Dedifferentiated amniotic fluid mesenchymal stem cell (primary cell): ENCODE results near the gene PKP2.

Experiments
- DNase-seq: peaks from one replicate; pipeline ENCODE4 v3.0.0-alpha.2; 2016; ENCODE audit errors: extremely low spot score

Gene PKP2

GRCh38 chr12:32811686-32812392 is 84.7 kb downstream of the PKP2 start:
- no peak for DNase-seq

GRCh38 chr12:32809846-32810245 is 86.7 kb downstream of the PKP2 start:
- DNase-seq = no peak

GRCh38 chr12:32809196-32809595 is 87.4 kb downstream of the PKP2 start:
- DNase-seq = no peak

GRCh38 chr12:32804301-32804700 is 92.3 kb downstream of the PKP2 start:
- no peak for DNase-seq

- DNase-seq = no peak
Measured at GRCh38 chr12:32801269-32801980, 95.2 kb downstream of the PKP2 start.

- DNase-seq = no peak
Measured at GRCh38 chr12:32794281-32794680, 102.3 kb downstream of the PKP2 start.

- no peak for DNase-seq
Measured at GRCh38 chr12:32789916-32790315, 106.7 kb downstream of the PKP2 start.

GRCh38 chr12:32789446-32789845 is 107.1 kb downstream of the PKP2 start:
- no peak for DNase-seq

GRCh38 chr12:32788405-32788804 is 108.2 kb downstream of the PKP2 start:
- DNase-seq = no peak

GRCh38 chr12:32785557-32785956 is 111.0 kb downstream of the PKP2 start:
- no peak for DNase-seq

GRCh38 chr12:32783029-32783428 is 113.5 kb downstream of the PKP2 start:
- no peak for DNase-seq

GRCh38 chr12:32780071-32780470 is 116.5 kb downstream of the PKP2 start:
- DNase-seq = no peak

GRCh38 chr12:32777691-32778175 is 118.8 kb downstream of the PKP2 start:
- no peak for DNase-seq

- no peak for DNase-seq
Measured at GRCh38 chr12:32777159-32777558, 119.4 kb downstream of the PKP2 start.

- DNase-seq = no peak
Measured at GRCh38 chr12:32776258-32776657, 120.3 kb downstream of the PKP2 start.

- DNase-seq = no peak
Measured at GRCh38 chr12:32773691-32774090, 122.9 kb downstream of the PKP2 start.

- no peak for DNase-seq
Measured at GRCh38 chr12:32770141-32770540, 126.4 kb downstream of the PKP2 start.

- no peak for DNase-seq
Measured at GRCh38 chr12:32768518-32768917, 128.1 kb downstream of the PKP2 start.

GRCh38 chr12:32765906-32766305 is 130.7 kb downstream of the PKP2 start:
- no peak for DNase-seq

- no peak for DNase-seq
Measured at GRCh38 chr12:32761716-32762115, 134.9 kb downstream of the PKP2 start.

GRCh38 chr12:32757157-32757556 is 139.4 kb downstream of the PKP2 start:
- no peak for DNase-seq

GRCh38 chr12:32756476-32757066 is 140.0 kb downstream of the PKP2 start:
- DNase-seq = no peak
